Activated T-helper 1 cell treated with anti-CD3 and anti-CD28 coated beads, Interleukin-12 subunit alpha, Interleukin-12 subunit beta, Interleukin-2, Interleukin-4 antibody, amounts not matched to agents 30 ng/mL and 10 ng/mL and 1 ng/mL, durations not matched to agents 14 hours and 24 hours and 36 hours (primary cell): ENCODE data around the gene FUBP1. TPM values are rescaled to one million over a fixed set of nuclear protein-coding genes. Genes with fewer than 3 reads are reported as not detected.
"Not testable (repeated sequence)": the region's sequence is repeated elsewhere in the genome, so short reads cannot be mapped to it uniquely, and the experiment has no call there.

Experiments used
- DNase-seq: peaks from one replicate; pipeline ENCODE4 v3.0.0; 2021; ENCODE audit warnings: low spot score
- H3K27ac Mint-ChIP-seq: one replicate; pipeline ENCODE4 v1.8.0; 2021; ENCODE audit warnings: mild to moderate bottlenecking, mixed read lengths
- H3K27me3 Mint-ChIP-seq: one replicate; pipeline ENCODE4 v1.8.0; 2022; ENCODE audit warnings: mild to moderate bottlenecking, moderate library complexity, mixed read lengths; ENCODE audit not compliant: insufficient read depth
- H3K36me3 Mint-ChIP-seq: one replicate; pipeline ENCODE4 v1.8.0; 2021; ENCODE audit warnings: low read depth, mixed read lengths
- H3K4me1 Mint-ChIP-seq: one replicate; pipeline ENCODE4 v1.8.0; 2021; ENCODE audit warnings: low read depth, mixed read lengths
- H3K4me3 Mint-ChIP-seq: one replicate; pipeline ENCODE4 v1.8.0; 2021; ENCODE audit warnings: mild to moderate bottlenecking, moderate library complexity, mixed read lengths
- H3K9me3 Mint-ChIP-seq: one replicate; pipeline ENCODE4 v1.8.0; 2021; ENCODE audit warnings: mixed read lengths
- intact Hi-C: fragments of 100-400 bp; cut with micrococcal nuclease; formaldehyde crosslinking; loops from one replicate; pipeline ENCODE4 v1.15.1; 2024
- total RNA-seq: library from RNA; stranded (reverse); gene quantifications from 2 replicates; pipeline ENCODE4 v1.2.3, GENCODE V29; 2022

FUBP1 gene
- total RNA-seq, 1 donor from 2014 or later, result 278 TPM

GRCh38 chr1:77926561-77927357, 52.1 kb downstream of the FUBP1 start:
- no peak for DNase-seq
- H3K9me3 Mint-ChIP-seq, result no peaks in the 10 kb centered on the region
- H3K27me3 Mint-ChIP-seq, result peaks cover 1% of the 10 kb centered on the region
- peak overlapping the region; percentile 68 for H3K4me3 Mint-ChIP-seq
- no peaks in the 10 kb centered on the region for H3K36me3 Mint-ChIP-seq
- peaks cover 5% of the 10 kb centered on the region for H3K4me1 Mint-ChIP-seq
- intact Hi-C loops, result loop anchor here (2.0 kb wide), 2 partner anchors 52 to 78 kb away; partner anchors contain the start of genes DNAJB4 and FUBP1
- peak overlapping the region; percentile 41 for H3K27ac Mint-ChIP-seq

- intact Hi-C loops, result loop anchor here (2.0 kb wide), 2 partner anchors 53 to 79 kb away; partner anchors contain the start of genes DNAJB4 and FUBP1
- Mint-ChIP-seq H3K27me3 (peaks cover 1% of the 10 kb centered on the region), H3K9me3 (no peaks in the 10 kb centered on the region), H3K27ac (no peak overlapping the region), H3K4me3 (no peak overlapping the region), H3K4me1 (peaks cover 5% of the 10 kb centered on the region), H3K36me3 (no peaks in the 10 kb centered on the region)
- DNase-seq, result no peak
These were observed 52.9 kb downstream of the FUBP1 start for GRCh38 chr1:77925956-77926355.

- no peak for DNase-seq
- intact Hi-C loops, result no loop called here
- H3K36me3 Mint-ChIP-seq, result no peaks in the 10 kb centered on the region
These were observed 53.4 kb downstream of the FUBP1 start for GRCh38 chr1:77925518-77925917.

GRCh38 chr1:77918918-77919317, 60.0 kb downstream of the FUBP1 start:
- H3K4me1 Mint-ChIP-seq, H3K9me3 Mint-ChIP-seq, intact Hi-C loops, H3K27ac Mint-ChIP-seq, DNase-seq, H3K36me3 Mint-ChIP-seq, H3K4me3 Mint-ChIP-seq: not testable (repeated sequence)
- H3K27me3 Mint-ChIP-seq, result peaks cover 10% of the 10 kb centered on the region

More at GRCh38 chr1:77925518-77925917, 53.4 kb downstream of the FUBP1 start:
- Mint-ChIP-seq H3K9me3 (no peaks in the 10 kb centered on the region), H3K27me3 (peaks cover 1% of the 10 kb centered on the region), H3K4me3 (no peak overlapping the region), H3K4me1 (peaks cover 5% of the 10 kb centered on the region), H3K27ac (no peak overlapping the region)

GRCh38 chr1:77910116-77910515, 68.8 kb downstream of the FUBP1 start:
- Mint-ChIP-seq H3K27me3 (peaks cover 9% of the 10 kb centered on the region), H3K36me3 (no peaks in the 10 kb centered on the region), H3K9me3 (no peaks in the 10 kb centered on the region), H3K4me3 (no peak overlapping the region), H3K4me1 (no peaks in the 10 kb centered on the region), H3K27ac (no peak overlapping the region)
- DNase-seq, result no peak
- intact Hi-C loops, result no loop called here

- H3K36me3 Mint-ChIP-seq, result no peaks in the 10 kb centered on the region
- no peak overlapping the region for H3K27ac Mint-ChIP-seq
- H3K4me3 Mint-ChIP-seq, result no peak overlapping the region
- H3K9me3 Mint-ChIP-seq, result no peaks in the 10 kb centered on the region
- no peak for DNase-seq
- intact Hi-C loops, result no loop called here
- H3K27me3 Mint-ChIP-seq, result peaks cover 7% of the 10 kb centered on the region
- H3K4me1 Mint-ChIP-seq, result no peaks in the 10 kb centered on the region
These were observed 72.2 kb downstream of the FUBP1 start for GRCh38 chr1:77906624-77907023.

- Mint-ChIP-seq H3K9me3 (no peaks in the 10 kb centered on the region), H3K4me1 (no peaks in the 10 kb centered on the region), H3K27ac (no peak overlapping the region), H3K4me3 (no peak overlapping the region), H3K36me3 (no peaks in the 10 kb centered on the region), H3K27me3 (peaks cover 9% of the 10 kb centered on the region)
- intact Hi-C loops, result no loop called here
- DNase-seq, result no peak
These were observed 72.8 kb downstream of the FUBP1 start for GRCh38 chr1:77906019-77906545.

- Mint-ChIP-seq H3K4me1 (no peaks in the 10 kb centered on the region), H3K9me3 (no peaks in the 10 kb centered on the region), H3K27ac (no peak overlapping the region), H3K36me3 (no peaks in the 10 kb centered on the region), H3K4me3 (no peak overlapping the region), H3K27me3 (peaks cover 11% of the 10 kb centered on the region)
- intact Hi-C loops, result no loop called here
- DNase-seq, result no peak
These were observed 73.3 kb downstream of the FUBP1 start for GRCh38 chr1:77905603-77906002.

- no peaks in the 10 kb centered on the region for H3K36me3 Mint-ChIP-seq
- peaks cover 8% of the 10 kb centered on the region for H3K27me3 Mint-ChIP-seq
- no peak overlapping the region for H3K4me3 Mint-ChIP-seq
- no peaks in the 10 kb centered on the region for H3K9me3 Mint-ChIP-seq
- no peak for DNase-seq
- H3K4me1 Mint-ChIP-seq, result no peaks in the 10 kb centered on the region
- intact Hi-C loops, result no loop called here
- no peak overlapping the region for H3K27ac Mint-ChIP-seq
These were observed 78.1 kb downstream of the FUBP1 start for GRCh38 chr1:77900687-77901293.

GRCh38 chr1:77899647-77900320, 79.1 kb downstream of the FUBP1 start:
- H3K4me3 Mint-ChIP-seq, result no peak overlapping the region
- DNase-seq, result no peak
- no peak overlapping the region for H3K27ac Mint-ChIP-seq
- peaks cover 8% of the 10 kb centered on the region for H3K27me3 Mint-ChIP-seq
- H3K4me1 Mint-ChIP-seq, result no peaks in the 10 kb centered on the region
- intact Hi-C loops, result no loop called here
- H3K9me3 Mint-ChIP-seq, result no peaks in the 10 kb centered on the region
- H3K36me3 Mint-ChIP-seq, result no peaks in the 10 kb centered on the region
